Erythroblast (primary cell): Measurements from ENCODE around the gene WAC.
"Not testable (repeated sequence)": the region's sequence is repeated elsewhere in the genome, so short reads cannot be mapped to it uniquely, and the experiment has no call there.

Experiments
- GATA1 ChIP-seq: IDR thresholded peaks from 2 replicates; pipeline ENCODE4 v1.6.1; 2011; ENCODE audit warnings: low read depth, mild to moderate bottlenecking, control low read depth, low read length, moderate library complexity
- POLR2A ChIP-seq: IDR thresholded peaks from 2 replicates; pipeline ENCODE4 v1.6.1; 2011; ENCODE audit warnings: mild to moderate bottlenecking, low read length

DNA sequence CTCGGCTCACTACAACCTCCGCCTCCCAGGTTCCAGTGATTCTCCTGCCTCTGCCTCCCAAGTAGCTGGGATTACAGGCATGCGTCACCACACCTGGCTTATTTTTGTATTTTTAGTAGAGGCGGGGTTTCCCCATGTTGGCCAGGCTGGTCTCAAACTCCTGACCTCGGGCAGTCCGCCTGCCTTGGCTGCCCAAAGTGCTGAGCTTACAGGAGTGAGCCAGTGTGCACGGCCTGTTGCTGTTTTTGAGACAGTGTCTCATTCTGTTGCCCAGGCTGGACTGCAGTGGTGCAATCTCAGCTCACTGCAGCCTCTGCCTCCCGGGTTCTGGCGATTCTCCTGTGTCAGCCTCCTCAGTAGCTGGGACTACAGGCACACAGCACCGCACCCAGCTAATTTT is 41.3 kb downstream of the WAC start:
- TF ChIP-seq POLR2A, GATA1: not testable (repeated sequence)
